Upper lobe of left lung (tissue), 4 donors: ENCODE data around the gene KIDINS220.

ENCODE experiments used
- CTCF ChIP-seq, 6 experiments: fragments of 450-650 bp in 4 of 6; fragments of 200-600 bp in 2 of 6; sonication (generic) in 2 of 6; IDR thresholded peaks; one replicate each; pipeline ENCODE4 v1.5.1; 2016 to 2019; ENCODE audit warnings: antibody characterized with exemption in 6 of 6
- EP300 ChIP-seq, 4 donors: sonication (generic); formaldehyde crosslinking; IDR thresholded peaks; one replicate each; pipeline ENCODE4 v1.5.1; 2017; ENCODE audit warnings: antibody characterized with exemption in 4 of 4, control low read depth in 2 of 4
- POLR2A ChIP-seq, 4 donors: fragments of 450-650 bp; IDR thresholded peaks; one replicate each; pipeline ENCODE4 v1.5.1; 2016 to 2017; ENCODE audit warnings: antibody characterized with exemption in 4 of 4, mild to moderate bottlenecking in 2 of 4

GRCh38 chr2:8714971-8715370 is 122.4 kb downstream of the KIDINS220 start:
- TF ChIP-seq CTCF (IDR thresholded peaks at IDR 0.05) (no peak), POLR2A (IDR thresholded peaks at IDR 0.05) (no peak), EP300 (IDR thresholded peaks at IDR 0.05) (no peak)
